Measurements from ENCODE around the gene NEURL1B. TPM values are rescaled to one million over a fixed set of nuclear protein-coding genes. Genes with fewer than 3 reads are reported as not detected.

The NEURL1B gene
- polyA plus RNA-seq, 1 donor from 2014 or later: 12.7 TPM

DNA sequence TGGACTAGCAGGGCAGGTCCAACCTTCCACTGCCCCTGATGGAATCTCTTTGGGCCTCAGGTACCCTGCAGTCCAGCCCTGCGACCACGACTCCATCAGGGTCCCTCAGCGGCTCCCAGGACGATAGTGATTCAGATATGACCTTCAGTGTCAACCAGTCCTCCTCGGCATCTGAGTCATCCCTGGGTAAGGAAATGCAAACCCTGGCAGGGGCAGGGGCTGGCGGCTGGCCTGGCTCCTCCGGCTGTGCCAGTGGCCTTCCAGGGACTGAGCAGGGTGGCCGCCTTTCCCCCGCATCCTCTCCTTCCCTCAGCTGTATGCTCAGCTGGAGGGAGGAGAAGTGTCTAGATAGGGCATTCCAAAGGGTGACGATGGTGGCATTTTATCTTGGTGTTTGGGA, 45.0 kb downstream of the NEURL1B start:
- H3K27ac ChIP-seq (ENCODE audit: low read length): no peak overlapping the region
- H2AFZ ChIP-seq (ENCODE audit: low read depth, low read length): no peak overlapping the region
- no peaks in the 10 kb centered on the region for H3F3A ChIP-seq (ENCODE audit: insufficient read depth, low read length, poor library complexity, severe bottlenecking)
- no peak overlapping the region for H3K4me3 ChIP-seq (ENCODE audit: low read length)
- no peaks in the 10 kb centered on the region for H3K36me3 ChIP-seq (ENCODE audit: insufficient read depth, low read length)
- no peaks in the 10 kb centered on the region for H4K20me1 ChIP-seq (ENCODE audit: insufficient read depth)
- H3K4me2 ChIP-seq (ENCODE audit: low read length): no peak overlapping the region
- H3K9me2 ChIP-seq (ENCODE audit: insufficient read depth, low read length): no peaks in the 10 kb centered on the region
- no peak overlapping the region for H3K9ac ChIP-seq (ENCODE audit: low read length)
- no peaks in the 10 kb centered on the region for H3K9me3 ChIP-seq (ENCODE audit: low read length)
- H3K79me2 ChIP-seq (replicated peaks; ENCODE audit: insufficient read depth, low read length): no peaks in the 10 kb centered on the region
- TF ChIP-seq RAD21 (conservative IDR thresholded peaks at IDR 0.05) (no peak), SMC3 (conservative IDR thresholded peaks at IDR 0.05; ENCODE audit: poor library complexity) (no peak), MXI1 (conservative IDR thresholded peaks at IDR 0.05; ENCODE audit: poor library complexity, severe bottlenecking) (no peak), EZH2 (IDR thresholded peaks at IDR 0.05; ENCODE audit: borderline replicate concordance, insufficient read depth, low read length, poor library complexity, severe bottlenecking) (no peak), TAF1 (IDR thresholded peaks at IDR 0.05; ENCODE audit: low read depth) (no peak), POLR2AphosphoS5 (IDR thresholded peaks at IDR 0.05) (no peak), EP300 (conservative IDR thresholded peaks at IDR 0.05; ENCODE audit: poor library complexity, severe bottlenecking) (no peak)
- TF ChIP-seq, protein P1, sequence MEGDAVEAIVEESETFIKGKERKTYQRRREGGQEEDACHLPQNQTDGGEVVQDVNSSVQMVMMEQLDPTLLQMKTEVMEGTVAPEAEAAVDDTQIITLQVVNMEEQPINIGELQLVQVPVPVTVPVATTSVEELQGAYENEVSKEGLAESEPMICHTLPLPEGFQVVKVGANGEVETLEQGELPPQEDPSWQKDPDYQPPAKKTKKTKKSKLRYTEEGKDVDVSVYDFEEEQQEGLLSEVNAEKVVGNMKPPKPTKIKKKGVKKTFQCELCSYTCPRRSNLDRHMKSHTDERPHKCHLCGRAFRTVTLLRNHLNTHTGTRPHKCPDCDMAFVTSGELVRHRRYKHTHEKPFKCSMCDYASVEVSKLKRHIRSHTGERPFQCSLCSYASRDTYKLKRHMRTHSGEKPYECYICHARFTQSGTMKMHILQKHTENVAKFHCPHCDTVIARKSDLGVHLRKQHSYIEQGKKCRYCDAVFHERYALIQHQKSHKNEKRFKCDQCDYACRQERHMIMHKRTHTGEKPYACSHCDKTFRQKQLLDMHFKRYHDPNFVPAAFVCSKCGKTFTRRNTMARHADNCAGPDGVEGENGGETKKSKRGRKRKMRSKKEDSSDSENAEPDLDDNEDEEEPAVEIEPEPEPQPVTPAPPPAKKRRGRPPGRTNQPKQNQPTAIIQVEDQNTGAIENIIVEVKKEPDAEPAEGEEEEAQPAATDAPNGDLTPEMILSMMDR (IDR thresholded peaks at IDR 0.05; ENCODE audit: poor library complexity, severe bottlenecking): no peak
- TF ChIP-seq, protein P2, sequence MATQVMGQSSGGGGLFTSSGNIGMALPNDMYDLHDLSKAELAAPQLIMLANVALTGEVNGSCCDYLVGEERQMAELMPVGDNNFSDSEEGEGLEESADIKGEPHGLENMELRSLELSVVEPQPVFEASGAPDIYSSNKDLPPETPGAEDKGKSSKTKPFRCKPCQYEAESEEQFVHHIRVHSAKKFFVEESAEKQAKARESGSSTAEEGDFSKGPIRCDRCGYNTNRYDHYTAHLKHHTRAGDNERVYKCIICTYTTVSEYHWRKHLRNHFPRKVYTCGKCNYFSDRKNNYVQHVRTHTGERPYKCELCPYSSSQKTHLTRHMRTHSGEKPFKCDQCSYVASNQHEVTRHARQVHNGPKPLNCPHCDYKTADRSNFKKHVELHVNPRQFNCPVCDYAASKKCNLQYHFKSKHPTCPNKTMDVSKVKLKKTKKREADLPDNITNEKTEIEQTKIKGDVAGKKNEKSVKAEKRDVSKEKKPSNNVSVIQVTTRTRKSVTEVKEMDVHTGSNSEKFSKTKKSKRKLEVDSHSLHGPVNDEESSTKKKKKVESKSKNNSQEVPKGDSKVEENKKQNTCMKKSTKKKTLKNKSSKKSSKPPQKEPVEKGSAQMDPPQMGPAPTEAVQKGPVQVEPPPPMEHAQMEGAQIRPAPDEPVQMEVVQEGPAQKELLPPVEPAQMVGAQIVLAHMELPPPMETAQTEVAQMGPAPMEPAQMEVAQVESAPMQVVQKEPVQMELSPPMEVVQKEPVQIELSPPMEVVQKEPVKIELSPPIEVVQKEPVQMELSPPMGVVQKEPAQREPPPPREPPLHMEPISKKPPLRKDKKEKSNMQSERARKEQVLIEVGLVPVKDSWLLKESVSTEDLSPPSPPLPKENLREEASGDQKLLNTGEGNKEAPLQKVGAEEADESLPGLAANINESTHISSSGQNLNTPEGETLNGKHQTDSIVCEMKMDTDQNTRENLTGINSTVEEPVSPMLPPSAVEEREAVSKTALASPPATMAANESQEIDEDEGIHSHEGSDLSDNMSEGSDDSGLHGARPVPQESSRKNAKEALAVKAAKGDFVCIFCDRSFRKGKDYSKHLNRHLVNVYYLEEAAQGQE (IDR thresholded peaks at IDR 0.05; ENCODE audit: borderline replicate concordance): no peak
- H3K27me3 ChIP-seq (ENCODE audit: insufficient read depth, low read depth, low read length): no peaks in the 10 kb centered on the region

DNA sequence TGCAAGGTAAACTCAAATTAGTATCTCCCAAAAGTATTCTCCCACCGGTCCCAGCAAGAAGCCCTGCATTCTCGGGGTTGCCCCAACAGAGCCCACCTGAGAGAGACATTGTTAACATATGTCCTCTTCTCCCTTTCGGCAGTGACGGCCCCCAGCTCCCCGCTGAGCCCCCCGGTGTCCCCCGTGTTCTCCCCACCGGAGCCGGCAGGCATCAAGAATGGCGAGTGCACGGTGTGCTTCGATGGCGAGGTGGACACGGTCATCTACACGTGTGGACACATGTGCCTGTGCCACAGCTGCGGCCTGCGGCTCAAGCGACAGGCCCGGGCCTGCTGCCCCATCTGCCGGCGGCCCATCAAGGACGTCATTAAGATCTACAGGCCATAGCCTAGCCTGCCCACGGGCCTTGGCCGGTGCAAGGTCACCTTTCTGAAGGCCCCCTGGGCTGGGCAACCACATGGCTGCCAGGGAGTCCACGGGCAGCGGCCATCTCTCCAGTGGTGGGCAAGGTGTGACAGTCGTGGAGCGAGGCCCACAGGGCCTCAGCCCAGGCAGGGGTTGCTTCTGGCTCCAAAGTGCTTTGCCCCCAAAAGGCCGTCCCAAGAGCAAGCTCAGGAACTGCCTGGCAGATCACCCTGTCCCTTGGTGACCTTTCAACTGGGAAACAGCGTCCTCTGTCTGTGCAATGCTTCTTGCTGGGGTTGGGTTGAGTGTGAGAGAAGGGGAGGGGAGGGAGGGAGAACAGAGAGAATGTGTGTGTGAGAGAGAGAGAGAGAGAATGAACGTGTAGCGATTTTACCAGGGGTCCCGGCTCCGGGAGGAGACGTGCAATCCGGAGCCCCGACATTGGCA, 45.7 kb downstream of the NEURL1B start:
- no peak overlapping the region for H3K9ac ChIP-seq (ENCODE audit: low read length)
- H3K27me3 ChIP-seq (ENCODE audit: insufficient read depth, low read depth, low read length): no peaks in the 10 kb centered on the region
- no peak overlapping the region for H2AFZ ChIP-seq (ENCODE audit: low read depth, low read length)
- no peaks in the 10 kb centered on the region for H3K9me3 ChIP-seq (ENCODE audit: low read length)
- no peaks in the 10 kb centered on the region for H3K9me2 ChIP-seq (ENCODE audit: insufficient read depth, low read length)
- H4K20me1 ChIP-seq (ENCODE audit: insufficient read depth): no peaks in the 10 kb centered on the region
- H3K27ac ChIP-seq (ENCODE audit: low read length): no peak overlapping the region
- H3K4me2 ChIP-seq (ENCODE audit: low read length): no peak overlapping the region
- no peak overlapping the region for H3K4me3 ChIP-seq (ENCODE audit: low read length)
- no peak for TF ChIP-seq TAF1 (IDR thresholded peaks at IDR 0.05; ENCODE audit: low read depth)
- no peaks in the 10 kb centered on the region for H3F3A ChIP-seq (ENCODE audit: insufficient read depth, low read length, poor library complexity, severe bottlenecking)
- H3K79me2 ChIP-seq (replicated peaks; ENCODE audit: insufficient read depth, low read length): no peaks in the 10 kb centered on the region
- H3K36me3 ChIP-seq (ENCODE audit: insufficient read depth, low read length): no peaks in the 10 kb centered on the region
